ENCODE results near the gene KLK12.
A peak's percentile ranks its signal among the peaks of the same experiment; 100 is the strongest.

KLK12 gene

DNA sequence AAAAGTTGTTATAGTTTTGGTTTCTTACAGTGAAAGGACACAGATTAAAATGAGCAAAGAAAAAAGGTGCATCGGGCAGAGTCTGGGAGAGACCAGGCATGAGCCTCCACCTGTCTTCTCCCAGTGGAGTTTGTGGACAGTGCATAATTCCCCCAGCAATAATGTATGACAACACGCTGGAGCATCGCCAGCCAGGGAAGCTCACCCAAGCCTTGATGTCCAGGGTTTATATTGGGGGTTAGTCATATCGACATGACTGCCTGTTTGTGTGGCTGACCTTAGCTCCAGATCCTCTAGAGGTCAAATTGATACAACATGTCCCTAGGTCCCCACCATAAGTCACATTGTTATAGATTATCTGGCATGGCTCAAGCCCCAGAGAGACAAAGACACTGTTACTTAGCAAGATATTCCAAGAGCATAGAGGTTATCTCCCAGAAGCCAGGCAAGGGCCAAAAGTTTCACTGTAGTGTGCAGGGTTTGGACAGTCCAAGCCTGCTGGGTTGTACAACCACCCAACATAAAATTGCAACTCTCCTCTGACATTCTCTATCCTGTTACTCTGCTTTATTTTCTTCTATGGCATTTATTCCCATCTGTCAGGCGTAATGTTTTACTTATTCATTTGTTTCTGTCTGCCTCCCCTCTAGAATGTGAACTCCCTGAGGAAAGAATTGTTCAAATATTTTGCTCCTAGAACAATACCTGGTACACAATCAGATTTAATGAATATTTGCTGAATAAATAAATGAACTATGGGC, 35.7 kb upstream of the KLK12 start:
- Histone ChIP-seq H4K12ac (ENCODE audit: low read depth, low read length) (no peak overlapping the region), H3K18ac (ENCODE audit: low read length) (no peak overlapping the region), H3K9ac (ENCODE audit: low read length) (no peak overlapping the region), H3K4ac (ENCODE audit: low read depth, low read length) (no peak overlapping the region), H3K4me3 (ENCODE audit: low read depth, low read length) (no peak overlapping the region), H3K14ac (ENCODE audit: low read length) (no peak overlapping the region), H3K9me3 (ENCODE audit: insufficient read depth, low read depth, low read length) (no peaks in the 10 kb centered on the region), H3K4me1 (ENCODE audit: control insufficient read depth in 1 of 2, insufficient read depth in 2 of 2, low read length in 2 of 2) (peaks cover 0 to 2% of the 10 kb centered on the region in 2 experiments), H3K79me1 (ENCODE audit: low read length) (no peaks in the 10 kb centered on the region), H2AK5ac (ENCODE audit: low read length) (no peak overlapping the region), H3K27ac (ENCODE audit: low read depth, low read length) (no peak overlapping the region), H4K91ac (ENCODE audit: low read depth, low read length) (no peak overlapping the region), H3K79me2 (ENCODE audit: control insufficient read depth, insufficient read depth, low read length, poor library complexity) (no peaks in the 10 kb centered on the region), H4K8ac (ENCODE audit: low read depth, low read length) (no peak overlapping the region), H3K27me3 (ENCODE audit: insufficient read depth, low read length) (no peaks in the 10 kb centered on the region), H2BK120ac (ENCODE audit: insufficient read depth, low read length, poor library complexity) (no peak overlapping the region), H3K4me2 (ENCODE audit: low read length) (no peak overlapping the region), H2AFZ (ENCODE audit: insufficient read depth, low read length, poor library complexity) (no peak overlapping the region), H2BK12ac (ENCODE audit: low read length) (no peak overlapping the region), H3K36me3 (ENCODE audit: control insufficient read depth in 1 of 2, insufficient read depth in 2 of 2, low read length in 2 of 2) (no peaks in the 10 kb centered on the region), H3K23ac (ENCODE audit: low read length) (no peak overlapping the region), H2BK5ac (ENCODE audit: low read depth, low read length, poor library complexity) (no peak overlapping the region)
- no CpG with 5 or more reads among the region's 5 CpGs for WGBS (ENCODE audit: extremely low coverage, insufficient coverage, insufficient read length)
- no peak for DNase-seq

DNA sequence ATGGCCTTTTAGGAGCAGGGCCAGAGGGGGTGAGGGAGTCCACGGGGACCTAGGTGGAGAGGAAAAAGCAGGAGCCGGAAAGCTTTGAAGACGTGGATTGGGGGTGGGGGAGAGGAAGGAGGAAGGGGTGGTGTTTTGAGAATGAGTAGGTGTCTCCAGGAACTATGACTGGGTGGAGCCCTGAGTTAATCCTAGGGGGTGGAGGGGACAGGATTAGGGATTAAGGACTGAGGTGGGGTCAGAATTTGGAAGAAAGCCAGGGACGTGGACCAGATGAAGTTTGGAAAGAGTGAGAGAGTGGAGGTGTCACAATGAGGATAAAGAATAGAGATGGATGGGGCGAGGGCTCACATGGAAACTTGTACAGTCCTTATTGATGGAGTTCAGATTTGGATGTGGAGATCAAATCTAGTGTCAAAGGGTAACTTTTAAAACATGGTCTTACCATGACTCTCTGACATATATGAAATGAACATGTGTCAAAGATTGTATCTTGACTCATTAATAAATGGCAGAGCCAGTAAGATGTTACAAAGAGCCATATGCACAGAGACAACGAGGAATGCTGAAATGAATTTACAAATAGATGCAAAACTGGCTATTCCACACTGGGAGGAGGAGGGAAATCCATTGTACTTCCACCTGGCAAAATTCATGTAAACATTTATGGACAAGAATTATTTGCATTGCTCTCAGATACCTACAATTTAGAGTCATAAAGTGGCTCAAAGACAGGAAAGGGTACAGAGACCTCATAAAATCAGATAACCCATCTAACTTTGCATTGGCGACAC, 31.8 kb upstream of the KLK12 start:
- WGBS (ENCODE audit: extremely low coverage, insufficient coverage, insufficient read length), result 100% methylated on average over 2 of the region's 7 CpGs
- no peak overlapping the region for H3K4ac ChIP-seq (ENCODE audit: low read depth, low read length)

DNA sequence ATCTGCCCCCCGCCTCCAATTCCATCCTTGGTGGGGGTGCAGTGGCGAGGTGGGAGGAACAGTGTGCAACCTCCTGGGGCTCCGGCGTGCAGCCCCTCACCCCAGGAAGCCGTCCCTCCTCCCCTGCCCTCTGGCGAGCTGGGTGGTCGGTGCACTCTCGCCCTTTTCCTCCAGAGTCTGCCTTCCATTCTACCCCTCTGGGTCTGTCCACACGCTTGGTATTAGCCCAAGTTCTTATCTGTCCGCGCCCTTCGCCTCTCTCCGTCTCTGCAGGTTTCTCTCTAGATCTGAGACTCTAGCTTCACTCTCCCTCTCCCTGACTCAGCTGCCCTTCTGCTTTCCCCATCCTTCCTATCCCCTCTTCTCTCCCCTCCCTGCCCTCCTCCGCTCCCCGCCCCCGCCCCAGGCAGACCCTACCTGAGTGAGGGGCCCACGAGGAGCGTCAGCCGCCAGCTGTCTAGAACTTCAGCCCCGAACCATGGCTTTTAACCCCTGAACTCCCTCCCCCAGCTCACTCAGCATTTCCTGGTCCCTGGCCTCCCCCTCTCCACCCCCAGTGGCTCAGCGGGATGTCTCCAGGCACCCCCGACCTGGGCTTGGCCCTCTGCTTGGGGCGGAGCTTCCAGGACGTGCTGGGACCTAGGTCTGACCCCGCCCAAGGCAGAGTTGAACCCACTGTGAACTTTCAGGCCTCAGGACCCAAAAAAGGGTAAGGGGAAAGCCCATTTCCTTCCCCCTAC, 30.6 kb upstream of the KLK12 start:
- peaks cover 2 to 3% of the 10 kb centered on the region in 2 experiments for H3K4me1 ChIP-seq (ENCODE audit: control insufficient read depth in 1 of 2, insufficient read depth in 2 of 2, low read length in 2 of 2)
- no peak for DNase-seq
- no peaks in the 10 kb centered on the region for H3K27me3 ChIP-seq (ENCODE audit: insufficient read depth, low read length)
- H2BK12ac ChIP-seq (ENCODE audit: low read length), result no peak overlapping the region
- no peak overlapping the region for H2BK5ac ChIP-seq (ENCODE audit: low read depth, low read length, poor library complexity)
- no peak overlapping the region for H2AK5ac ChIP-seq (ENCODE audit: low read length)
- H3K36me3 ChIP-seq (ENCODE audit: control insufficient read depth in 1 of 2, insufficient read depth in 2 of 2, low read length in 2 of 2), result no peaks in the 10 kb centered on the region
- no peak overlapping the region for H4K91ac ChIP-seq (ENCODE audit: low read depth, low read length)
- H2BK120ac ChIP-seq (ENCODE audit: insufficient read depth, low read length, poor library complexity), result no peak overlapping the region
- H3K4me2 ChIP-seq (ENCODE audit: low read length), result peak overlapping the region; percentile 79
- H3K27ac ChIP-seq (ENCODE audit: low read depth, low read length), result no peak overlapping the region
- no peak overlapping the region for H3K4ac ChIP-seq (ENCODE audit: low read depth, low read length)
- no peaks in the 10 kb centered on the region for H3K79me1 ChIP-seq (ENCODE audit: low read length)
- no CpG with 5 or more reads among the region's 25 CpGs for WGBS (ENCODE audit: extremely low coverage, insufficient coverage, insufficient read length)
- H3K79me2 ChIP-seq (ENCODE audit: control insufficient read depth, insufficient read depth, low read length, poor library complexity), result no peaks in the 10 kb centered on the region
- H2AFZ ChIP-seq (ENCODE audit: insufficient read depth, low read length, poor library complexity), result peak overlapping the region; percentile 20
- no peak overlapping the region for H4K12ac ChIP-seq (ENCODE audit: low read depth, low read length)
- H3K4me3 ChIP-seq (ENCODE audit: low read depth, low read length), result peak overlapping the region; percentile 59
- peak overlapping the region; percentile 26 for H4K8ac ChIP-seq (ENCODE audit: low read depth, low read length)
- H3K14ac ChIP-seq (ENCODE audit: low read length), result no peak overlapping the region
- no peak overlapping the region for H3K18ac ChIP-seq (ENCODE audit: low read length)
- H3K9ac ChIP-seq (ENCODE audit: low read length), result no peak overlapping the region
- no peak overlapping the region for H3K23ac ChIP-seq (ENCODE audit: low read length)
- H3K9me3 ChIP-seq (ENCODE audit: insufficient read depth, low read depth, low read length), result no peaks in the 10 kb centered on the region

More for the DNA sequence above, 31.8 kb upstream of the KLK12 start:
- no peak overlapping the region for H2BK120ac ChIP-seq (ENCODE audit: insufficient read depth, low read length, poor library complexity)
- no peaks in the 10 kb centered on the region for H3K79me1 ChIP-seq (ENCODE audit: low read length)
- H3K23ac ChIP-seq (ENCODE audit: low read length), result no peak overlapping the region
- no peaks in the 10 kb centered on the region for H3K9me3 ChIP-seq (ENCODE audit: insufficient read depth, low read depth, low read length)
- H3K18ac ChIP-seq (ENCODE audit: low read length), result no peak overlapping the region
- no peaks in the 10 kb centered on the region for H3K79me2 ChIP-seq (ENCODE audit: control insufficient read depth, insufficient read depth, low read length, poor library complexity)
- no peak overlapping the region for H2AFZ ChIP-seq (ENCODE audit: insufficient read depth, low read length, poor library complexity)
- peaks cover 2 to 3% of the 10 kb centered on the region in 2 experiments for H3K4me1 ChIP-seq (ENCODE audit: control insufficient read depth in 1 of 2, insufficient read depth in 2 of 2, low read length in 2 of 2)
- no peak overlapping the region for H2BK5ac ChIP-seq (ENCODE audit: low read depth, low read length, poor library complexity)
- no peak overlapping the region for H4K91ac ChIP-seq (ENCODE audit: low read depth, low read length)
- H4K8ac ChIP-seq (ENCODE audit: low read depth, low read length), result no peak overlapping the region
- no peak overlapping the region for H3K14ac ChIP-seq (ENCODE audit: low read length)
- no peak overlapping the region for H2BK12ac ChIP-seq (ENCODE audit: low read length)
- DNase-seq, result no peak
- no peak overlapping the region for H3K4me2 ChIP-seq (ENCODE audit: low read length)
- no peak overlapping the region for H4K12ac ChIP-seq (ENCODE audit: low read depth, low read length)
- no peak overlapping the region for H3K4me3 ChIP-seq (ENCODE audit: low read depth, low read length)
- H3K27me3 ChIP-seq (ENCODE audit: insufficient read depth, low read length), result no peaks in the 10 kb centered on the region
- H3K36me3 ChIP-seq (ENCODE audit: control insufficient read depth in 1 of 2, insufficient read depth in 2 of 2, low read length in 2 of 2), result no peaks in the 10 kb centered on the region
- H3K9ac ChIP-seq (ENCODE audit: low read length), result no peak overlapping the region
- H3K27ac ChIP-seq (ENCODE audit: low read depth, low read length), result no peak overlapping the region
- H2AK5ac ChIP-seq (ENCODE audit: low read length), result no peak overlapping the region

DNA sequence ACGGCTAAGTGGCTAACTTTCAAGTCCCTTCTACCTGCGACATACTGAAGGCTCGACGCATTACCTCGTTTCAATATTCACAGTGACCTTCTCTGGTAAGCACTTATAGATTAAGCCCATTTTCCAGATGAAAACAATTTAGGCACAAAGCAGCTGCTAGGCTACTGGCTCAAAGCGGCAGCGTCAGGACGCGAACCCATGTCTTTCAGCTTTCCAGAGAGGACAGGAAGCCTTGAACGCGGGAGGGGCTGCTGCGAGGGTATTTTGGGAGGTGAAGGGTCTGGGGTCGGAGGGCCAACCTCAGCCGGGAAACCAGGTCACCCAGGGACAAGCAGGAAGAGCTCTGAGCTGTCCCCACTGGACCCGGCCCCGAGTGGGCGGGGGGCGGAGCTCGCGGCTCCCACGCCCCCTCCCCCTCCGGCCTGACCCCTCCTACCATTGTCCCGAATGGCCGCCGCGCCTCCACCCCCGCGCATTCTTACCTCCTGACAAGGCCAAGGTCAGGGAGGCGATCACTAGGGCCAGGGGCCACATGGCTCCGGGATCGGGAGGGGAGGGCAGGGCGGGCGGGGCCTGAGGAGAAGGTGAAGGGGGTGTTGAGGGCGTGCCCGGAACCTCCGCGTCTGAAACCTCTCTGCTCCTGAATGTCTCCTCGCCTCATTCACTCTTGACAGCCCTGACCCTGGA, 29.9 kb upstream of the KLK12 start, which contains the start of gene KLK13:
TSS of gene KLK13 (minus strand) at position 559 of the 687 bp plus-strand sequence. CDS start at position 534, 25 bp downstream.
- no peaks in the 10 kb centered on the region for H3K27me3 ChIP-seq (ENCODE audit: insufficient read depth, low read length)
- H3K4me1 ChIP-seq (ENCODE audit: control insufficient read depth in 1 of 2, insufficient read depth in 2 of 2, low read length in 2 of 2), result peaks cover 2 to 3% of the 10 kb centered on the region in 2 experiments
- H4K12ac ChIP-seq (ENCODE audit: low read depth, low read length), result no peak within 1 kb of the TSS
- no peak within 1 kb of the TSS for H2AK5ac ChIP-seq (ENCODE audit: low read length)
- H3K9me3 ChIP-seq (ENCODE audit: insufficient read depth, low read depth, low read length), result no peaks in the 10 kb centered on the region
- no peak within 1 kb of the TSS for H3K23ac ChIP-seq (ENCODE audit: low read length)
- peak within 1 kb of the TSS; percentile 47 for H4K8ac ChIP-seq (ENCODE audit: low read depth, low read length)
- H3K9ac ChIP-seq (ENCODE audit: low read length), result no peak within 1 kb of the TSS
- H3K4ac ChIP-seq (ENCODE audit: low read depth, low read length), result no peak within 1 kb of the TSS
- H2BK120ac ChIP-seq (ENCODE audit: insufficient read depth, low read length, poor library complexity), result no peak within 1 kb of the TSS
- no peaks in the 10 kb centered on the region for H3K79me2 ChIP-seq (ENCODE audit: control insufficient read depth, insufficient read depth, low read length, poor library complexity)
- peak within 1 kb of the TSS; percentile 59 for H3K4me3 ChIP-seq (ENCODE audit: low read depth, low read length)
- no CpG with 5 or more reads among the region's 38 CpGs for WGBS (ENCODE audit: extremely low coverage, insufficient coverage, insufficient read length)
- no peak for DNase-seq
- no peak within 1 kb of the TSS for H2BK5ac ChIP-seq (ENCODE audit: low read depth, low read length, poor library complexity)
- H2AFZ ChIP-seq (ENCODE audit: insufficient read depth, low read length, poor library complexity), result peak within 1 kb of the TSS; percentile 20
- H3K14ac ChIP-seq (ENCODE audit: low read length), result no peak within 1 kb of the TSS
- no peaks in the 10 kb centered on the region for H3K36me3 ChIP-seq (ENCODE audit: control insufficient read depth in 1 of 2, insufficient read depth in 2 of 2, low read length in 2 of 2)
- H2BK12ac ChIP-seq (ENCODE audit: low read length), result no peak within 1 kb of the TSS
- H3K18ac ChIP-seq (ENCODE audit: low read length), result no peak within 1 kb of the TSS
- H4K91ac ChIP-seq (ENCODE audit: low read depth, low read length), result no peak within 1 kb of the TSS
- H3K79me1 ChIP-seq (ENCODE audit: low read length), result no peaks in the 10 kb centered on the region
- peak within 1 kb of the TSS; percentile 79 for H3K4me2 ChIP-seq (ENCODE audit: low read length)
- H3K27ac ChIP-seq (ENCODE audit: low read depth, low read length), result no peak within 1 kb of the TSS

All from trophoblast cell (in vitro differentiated cells and primary cell).